K562 (cell line): ENCODE results near the gene ERF. TPM values are rescaled to one million over a fixed set of nuclear protein-coding genes. Genes with fewer than 3 reads are reported as not detected.

Experiments used
- CCAR2 ChIP-seq: fragments of 200-400 bp; formaldehyde crosslinking; IDR thresholded peaks from 2 replicates; pipeline ENCODE4 v1.6.1; 2017; ENCODE audit warnings: mild to moderate bottlenecking, low read depth, low read length
- CEBPZ ChIP-seq: fragments of 150-350 bp; IDR thresholded peaks from 2 replicates; pipeline ENCODE4 v1.6.1; 2014; ENCODE audit warnings: low read depth, mild to moderate bottlenecking, low read length, borderline replicate concordance
- CTCF ChIP-seq, 3 experiments: IDR thresholded peaks in 2 of 3; conservative IDR thresholded peaks in 1 of 3; 2 replicates each; pipeline ENCODE4 v1.5.1; 2011 to 2012; ENCODE audit warnings: low read length in 3 of 3, mild to moderate bottlenecking in 3 of 3, control low read depth in 2 of 3, improper control_type of control experiment in 1 of 3, inconsistent platforms in 1 of 3, low read depth in 1 of 3, mixed read lengths in 1 of 3, moderate library complexity in 1 of 3; ENCODE audit not compliant: insufficient read depth in 2 of 3
- E4F1 ChIP-seq: fragments of 250-450 bp; sonication (Bioruptor Pico); IDR thresholded peaks from 2 replicates; pipeline ENCODE4 v1.5.0; 2021; ENCODE audit warnings: mild to moderate bottlenecking, borderline replicate concordance
- GMEB1 ChIP-seq: fragments of 250-450 bp; sonication (Bioruptor Pico); IDR thresholded peaks from 2 replicates; pipeline ENCODE4 v1.4.0; 2020; ENCODE audit warnings: mild to moderate bottlenecking
- KDM2B ChIP-seq: fragments of 250-450 bp; sonication (Bioruptor Pico); IDR thresholded peaks from 2 replicates; pipeline ENCODE4 v1.8.0; 2021; ENCODE audit warnings: mild to moderate bottlenecking, moderate library complexity
- L3MBTL2 ChIP-seq: fragments of 450-650 bp; IDR thresholded peaks from 2 replicates; pipeline ENCODE4 v1.6.1; 2016; ENCODE audit warnings: mild to moderate bottlenecking, moderate library complexity
- RNF2 ChIP-seq: sonication (generic); IDR thresholded peaks from 2 replicates; pipeline ENCODE4 v1.6.1; 2016
- SIRT6 ChIP-seq: IDR thresholded peaks from one replicate; pipeline ENCODE4 v1.6.1; 2012; ENCODE audit warnings: low read depth, mild to moderate bottlenecking, control low read depth, inconsistent platforms, low read length, moderate library complexity
- SPI1 ChIP-seq: IDR thresholded peaks from 2 replicates; pipeline ENCODE4 v1.6.1; 2011; ENCODE audit warnings: low read depth, low read length, control low read depth, borderline replicate concordance
- ZNF830 ChIP-seq: fragments of 250-450 bp; sonication (Bioruptor Pico); IDR thresholded peaks from 2 replicates; pipeline ENCODE4 v1.5.0; 2021; ENCODE audit warnings: mild to moderate bottlenecking
- polyA plus RNA-seq, 8 experiments: library from polyadenylated mRNA; depleted of rRNA in 4 of 8; stranded (reverse) in 5 of 8; unstranded in 3 of 8; fragments of >200 nt; fragmentation: Nextera tagmentation in 2 of 8; fragmentation: Illumina TruSeq in 1 of 8; extraction: Ambion mirVana in 2 of 8; extraction: Trizol in 1 of 8; gene quantifications; 2 replicates each; pipeline versions ENCODE4 v1.2.1 to v1.2.3, GENCODE V29; 2011 to 2014; ENCODE audit warnings: inconsistent platforms in 1 of 8, missing spikeins in 1 of 8
- total RNA-seq, 7 experiments: library from RNA; depleted of rRNA in 6 of 7; stranded (reverse); fragments of >200 nt in 6 of 7; fragmentation: Illumina TruSeq in 2 of 7; extraction: Trizol in 2 of 7; gene quantifications; 2 replicates each; pipeline versions ENCODE4 v1.2.1 to v1.2.3, GENCODE V29; 2011 to 2021; ENCODE audit warnings: low replicate concordance in 1 of 7
- TF ChIP-seq, protein P1 (sequence below): fragments of 200-800 bp; sonication (Bioruptor generic); IDR thresholded peaks from 2 replicates; pipeline ENCODE4 v1.6.1; 2017; ENCODE audit warnings: missing genetic modification characterization, missing compliant biosample characterization

ERF gene
- total and polyA plus RNA-seq, 9 of the 15 experiments (the other 6 are each of a cell fraction or from before 2014, with no cell fraction given) = 0.03 to 75.4 (median 27.0) TPM

GRCh38 chr19:42229855-42230351, 25.0 kb downstream of the ERF start (continued):
- TF ChIP-seq SIRT6 (no peak), E4F1 (CRISPR knock-in tag) (no peak), RNF2 (no peak), CEBPZ (no peak), SPI1 (0 out of 2 replicates have a peak, but pooled peaks have one; percentile 36), L3MBTL2 (peak; percentile 72), CTCF (IDR thresholded peaks at IDR 0.05 in 2 of 3, conservative IDR thresholded peaks at IDR 0.05 in 1 of 3; ENCODE audit: insufficient read depth in 2 of 3, low read depth in 1 of 3, low read length in 3 of 3) (no peak), GMEB1 (CRISPR knock-in tag) (no peak), CCAR2 (no peak), KDM2B (CRISPR knock-in tag) (no peak), ZNF830 (CRISPR knock-in tag) (no peak)
- TF ChIP-seq, protein P1, sequence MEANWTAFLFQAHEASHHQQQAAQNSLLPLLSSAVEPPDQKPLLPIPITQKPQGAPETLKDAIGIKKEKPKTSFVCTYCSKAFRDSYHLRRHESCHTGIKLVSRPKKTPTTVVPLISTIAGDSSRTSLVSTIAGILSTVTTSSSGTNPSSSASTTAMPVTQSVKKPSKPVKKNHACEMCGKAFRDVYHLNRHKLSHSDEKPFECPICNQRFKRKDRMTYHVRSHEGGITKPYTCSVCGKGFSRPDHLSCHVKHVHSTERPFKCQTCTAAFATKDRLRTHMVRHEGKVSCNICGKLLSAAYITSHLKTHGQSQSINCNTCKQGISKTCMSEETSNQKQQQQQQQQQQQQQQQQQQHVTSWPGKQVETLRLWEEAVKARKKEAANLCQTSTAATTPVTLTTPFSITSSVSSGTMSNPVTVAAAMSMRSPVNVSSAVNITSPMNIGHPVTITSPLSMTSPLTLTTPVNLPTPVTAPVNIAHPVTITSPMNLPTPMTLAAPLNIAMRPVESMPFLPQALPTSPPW = peak; percentile 70
